Subcutaneous abdominal adipose tissue (tissue), 5 donors: ENCODE data around the gene RARRES1.
"Not testable (repeated sequence)": the region's sequence is repeated elsewhere in the genome, so short reads cannot be mapped to it uniquely, and the experiment has no call there.

Experiments used
- H3K27ac ChIP-seq: one replicate; pipeline ENCODE4 v1.7.0; 2013; ENCODE audit warnings: low read depth, mild to moderate bottlenecking, inconsistent platforms, low read length, moderate library complexity
- H3K27me3 ChIP-seq, 5 donors: one replicate each; pipeline ENCODE4 v1.7.0; 2013; ENCODE audit warnings: low read length in 5 of 5, inconsistent platforms in 1 of 5; ENCODE audit not compliant: control insufficient read depth in 5 of 5, insufficient read depth in 4 of 5
- H3K36me3 ChIP-seq, 5 donors: one replicate each; pipeline ENCODE4 v1.7.0; 2013; ENCODE audit warnings: low read length in 5 of 5; ENCODE audit not compliant: control insufficient read depth in 5 of 5, insufficient read depth in 5 of 5
- H3K4me1 ChIP-seq, 5 donors: one replicate each; pipeline ENCODE4 v1.7.0; 2013; ENCODE audit warnings: low read length in 5 of 5, mild to moderate bottlenecking in 3 of 5, moderate library complexity in 1 of 5; ENCODE audit not compliant: control insufficient read depth in 5 of 5, insufficient read depth in 5 of 5
- H3K4me3 ChIP-seq, 5 donors: one replicate each; pipeline ENCODE4 v1.7.0; 2013; ENCODE audit warnings: low read length in 5 of 5, low read depth in 1 of 5
- H3K9ac ChIP-seq, 5 donors: one replicate each; pipeline ENCODE4 v1.7.0; 2013; ENCODE audit warnings: low read length in 5 of 5, mild to moderate bottlenecking in 4 of 5, moderate library complexity in 3 of 5
- H3K9me3 ChIP-seq, 5 donors: one replicate each; pipeline ENCODE4 v1.7.0; 2013; ENCODE audit warnings: low read length in 5 of 5; ENCODE audit not compliant: control insufficient read depth in 5 of 5
- donor health status: healthy.
- donor health status: healthy.
- donor health status: healthy.
- donor health status: healthy.
- donor health status: healthy.

The RARRES1 gene

DNA sequence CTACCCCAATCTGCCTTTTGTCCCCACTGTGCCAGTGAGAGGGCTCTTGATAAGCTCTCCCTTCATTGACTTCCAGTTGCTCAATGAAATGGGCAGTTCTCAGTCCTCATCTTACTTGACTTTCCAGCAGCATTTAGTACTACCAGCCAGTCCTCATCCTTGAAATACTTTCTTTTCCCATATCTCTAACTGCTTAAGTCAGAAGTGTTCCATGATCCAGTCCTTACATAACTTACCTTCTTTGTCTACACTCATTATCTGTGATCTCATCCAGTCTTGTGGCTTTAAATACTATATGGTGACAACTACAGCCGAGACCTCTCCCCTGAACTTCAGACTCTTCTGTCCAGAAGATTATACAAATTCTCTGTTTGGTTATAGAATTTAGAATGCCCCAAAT lies 28.7 kb downstream of the RARRES1 start:
- peaks cover 7 to 25% (median 15%) of the 10 kb centered on the region in 5 donors for H3K36me3 ChIP-seq
- H3K9ac ChIP-seq: no peak overlapping the region
- no peaks in the 10 kb centered on the region for H3K27me3 ChIP-seq
- no peak overlapping the region for H3K27ac ChIP-seq
- no peak overlapping the region for H3K4me3 ChIP-seq
- peaks cover 0 to 6% (median 3%) of the 10 kb centered on the region in 5 donors for H3K4me1 ChIP-seq
- H3K9me3 ChIP-seq: no peaks in the 10 kb centered on the region

DNA sequence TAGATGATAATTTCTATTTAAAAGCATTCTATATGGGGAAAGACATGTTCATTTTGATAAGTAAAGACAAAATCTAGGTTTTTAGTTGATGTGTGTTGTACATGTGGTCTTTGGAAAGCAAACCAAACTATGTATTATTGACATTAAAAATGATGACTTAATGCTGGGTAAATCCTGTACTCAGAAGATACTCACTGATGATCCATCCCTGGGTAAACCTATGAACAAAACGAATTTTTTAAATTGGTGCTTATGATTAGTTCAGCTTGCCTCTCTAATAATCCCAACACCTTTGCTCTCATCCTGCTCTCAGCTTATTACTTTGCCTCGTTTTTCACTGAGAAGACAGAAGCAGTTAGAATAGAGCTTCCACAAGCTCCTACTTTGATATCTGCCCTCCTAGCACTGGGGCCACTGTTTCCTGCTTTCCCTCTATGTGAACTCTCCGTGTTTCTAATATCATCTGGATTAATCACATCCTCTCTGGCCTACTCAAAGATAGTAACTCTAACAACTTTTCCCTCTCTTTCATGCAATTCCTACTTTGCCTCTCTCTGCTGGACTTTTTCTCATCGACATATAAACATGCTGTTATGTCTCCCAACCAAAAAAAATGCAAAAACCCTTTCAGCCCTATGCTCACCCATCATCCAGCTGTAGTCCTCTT lies 29.3 kb downstream of the RARRES1 start:
- Histone ChIP-seq H3K9ac (no peak overlapping the region), H3K36me3 (peaks cover 4 to 24% (median 14%) of the 10 kb centered on the region in 5 donors), H3K4me3 (no peak overlapping the region), H3K27me3 (no peaks in the 10 kb centered on the region), H3K4me1 (peaks cover 0 to 6% (median 3%) of the 10 kb centered on the region in 5 donors), H3K27ac (no peak overlapping the region), H3K9me3 (no peaks in the 10 kb centered on the region)

DNA sequence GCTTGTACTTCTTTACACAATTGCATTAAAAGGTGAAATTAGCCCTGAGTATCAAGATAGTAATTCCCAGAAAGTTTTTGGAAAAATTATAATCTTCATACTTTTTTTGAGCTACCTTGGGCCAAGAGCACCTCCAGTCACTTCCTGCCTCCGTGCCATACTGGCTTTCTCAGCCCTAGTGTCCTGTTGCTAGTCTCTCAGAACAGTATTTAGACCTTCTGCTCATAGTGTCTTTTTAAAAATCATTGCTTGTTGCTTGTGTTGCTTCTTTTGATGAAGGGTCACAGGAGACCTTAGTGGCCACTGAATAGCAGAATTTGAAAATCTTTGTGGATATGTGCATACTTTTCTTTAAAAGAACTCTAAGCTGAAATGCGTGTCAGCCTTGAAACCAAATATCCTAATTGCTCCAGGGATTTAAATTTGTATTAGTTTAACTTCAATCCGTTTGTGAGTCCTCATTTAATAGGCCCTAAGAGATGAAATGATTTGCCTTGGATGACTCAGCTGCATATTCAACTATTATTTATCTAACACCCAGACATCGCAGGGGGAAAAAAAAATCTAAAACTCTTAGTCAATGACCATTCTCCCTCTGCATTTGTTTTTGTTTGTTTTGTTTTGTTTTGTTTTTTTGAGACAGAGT lies 30.7 kb downstream of the RARRES1 start:
- H3K27me3 ChIP-seq: no peaks in the 10 kb centered on the region
- no peaks in the 10 kb centered on the region for H3K9me3 ChIP-seq
- no peak overlapping the region for H3K9ac ChIP-seq
- H3K36me3 ChIP-seq: peaks cover 3 to 24% (median 12%) of the 10 kb centered on the region in 5 donors
- H3K4me3 ChIP-seq: no peak overlapping the region
- no peak overlapping the region for H3K27ac ChIP-seq
- H3K4me1 ChIP-seq: peaks cover 0 to 6% (median 3%) of the 10 kb centered on the region in 5 donors

DNA sequence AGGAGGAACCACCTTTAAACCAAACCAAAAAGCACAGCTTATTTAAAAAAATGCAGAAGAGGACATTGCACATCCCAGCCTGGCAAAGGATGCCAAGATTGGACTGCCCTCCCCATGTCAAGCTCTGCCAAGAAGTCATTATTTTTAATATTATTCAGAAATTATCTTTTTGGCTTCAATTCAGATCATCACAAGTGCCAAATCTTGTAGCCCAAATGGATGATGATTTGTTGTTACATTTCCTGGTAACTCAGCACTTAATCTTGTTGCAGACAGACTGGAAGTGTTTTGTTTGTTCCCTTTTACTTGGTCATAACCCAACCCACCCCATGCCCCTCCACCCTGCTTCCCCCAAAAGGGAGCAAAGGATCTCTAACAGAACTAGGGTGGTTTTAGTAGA lies 31.7 kb downstream of the RARRES1 start:
- H3K9ac ChIP-seq: no peak overlapping the region
- peaks cover 3 to 24% (median 12%) of the 10 kb centered on the region in 5 donors for H3K36me3 ChIP-seq
- no peak overlapping the region for H3K4me3 ChIP-seq
- no peaks in the 10 kb centered on the region for H3K27me3 ChIP-seq
- no peak overlapping the region for H3K27ac ChIP-seq
- peaks cover 0 to 6% (median 3%) of the 10 kb centered on the region in 5 donors for H3K4me1 ChIP-seq
- H3K9me3 ChIP-seq: no peaks in the 10 kb centered on the region

DNA sequence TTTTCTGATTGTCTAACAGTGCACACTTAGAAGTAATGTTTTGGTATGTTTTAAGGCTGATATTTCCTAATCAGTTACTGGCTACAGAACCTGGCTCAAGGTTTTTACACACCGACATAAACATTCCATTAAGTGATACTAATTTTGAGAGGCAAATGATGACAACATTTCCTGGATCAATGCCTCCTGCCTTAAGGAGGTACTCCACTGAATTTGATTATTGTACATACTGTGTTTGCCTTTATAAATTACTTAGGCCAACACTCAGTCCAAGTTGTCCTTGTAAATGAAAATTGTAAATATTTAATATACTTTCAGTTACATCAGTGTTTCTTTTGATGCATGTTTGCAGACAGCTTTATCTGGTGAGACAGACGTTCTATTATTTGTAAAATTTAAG lies 35.6 kb downstream of the RARRES1 start:
- H3K9me3 ChIP-seq: no peaks in the 10 kb centered on the region
- peaks cover 0 to 6% (median 3%) of the 10 kb centered on the region in 5 donors for H3K4me1 ChIP-seq
- no peak overlapping the region for H3K27ac ChIP-seq
- no peak overlapping the region for H3K9ac ChIP-seq
- H3K36me3 ChIP-seq: peaks cover 3 to 29% (median 23%) of the 10 kb centered on the region in 5 donors
- no peaks in the 10 kb centered on the region for H3K27me3 ChIP-seq
- H3K4me3 ChIP-seq: no peak overlapping the region

DNA sequence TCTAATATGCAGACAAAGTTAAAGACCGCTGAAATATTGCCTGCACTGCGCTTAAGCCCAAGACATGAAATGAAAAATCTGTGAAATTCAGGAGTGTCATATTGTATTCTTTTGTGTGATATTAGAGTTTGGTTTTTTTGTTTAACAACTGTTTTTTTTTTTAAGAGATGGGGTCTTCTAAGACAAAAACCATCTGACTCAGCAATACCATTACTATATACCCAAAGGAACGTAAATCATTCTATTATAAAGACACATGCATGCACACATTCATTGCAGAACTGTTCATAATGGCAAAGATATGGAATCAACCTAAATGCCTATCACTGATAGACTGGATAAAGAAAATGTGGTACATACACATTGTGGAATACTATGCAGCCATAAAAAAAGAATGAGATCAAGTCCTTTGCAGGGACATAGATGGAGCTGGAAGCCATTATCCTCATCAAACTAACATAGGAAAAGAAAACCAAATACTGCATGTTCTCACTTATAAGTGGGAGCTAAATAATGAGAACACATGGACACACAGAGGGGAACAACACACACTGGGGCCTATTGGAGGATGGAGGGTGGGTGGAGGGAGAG lies 38.3 kb downstream of the RARRES1 start:
- H3K4me3 ChIP-seq, H3K27me3 ChIP-seq, H3K9ac ChIP-seq, H3K9me3 ChIP-seq, H3K27ac ChIP-seq, H3K4me1 ChIP-seq: not testable (repeated sequence)
- H3K36me3 ChIP-seq: peaks cover 8 to 40% (median 34%) of the 10 kb centered on the region in 5 donors

DNA sequence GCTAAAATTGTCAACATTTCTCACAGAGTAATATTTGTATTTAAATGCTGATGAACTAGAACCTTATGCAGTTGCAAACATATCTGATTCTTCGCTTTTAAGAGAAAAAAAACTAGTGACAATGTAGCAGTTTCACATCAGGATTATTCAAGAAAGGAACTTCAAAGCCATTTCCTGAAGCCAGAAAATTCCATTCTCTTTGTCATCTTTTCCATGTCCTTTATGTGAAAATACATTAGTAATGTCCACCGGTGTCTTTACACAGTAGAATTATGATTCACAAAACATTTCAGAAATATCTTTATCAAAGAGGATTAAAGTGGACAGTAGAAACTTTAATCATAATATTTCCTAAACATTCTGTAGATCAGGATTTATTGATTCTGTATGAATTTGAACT lies 47.1 kb downstream of the RARRES1 start:
- Histone ChIP-seq H3K27ac (no peak overlapping the region), H3K9ac (no peak overlapping the region), H3K36me3 (peaks cover 10 to 34% (median 20%) of the 10 kb centered on the region in 5 donors), H3K4me3 (no peak overlapping the region), H3K4me1 (no peaks in the 10 kb centered on the region), H3K9me3 (no peaks in the 10 kb centered on the region), H3K27me3 (no peaks in the 10 kb centered on the region)

DNA sequence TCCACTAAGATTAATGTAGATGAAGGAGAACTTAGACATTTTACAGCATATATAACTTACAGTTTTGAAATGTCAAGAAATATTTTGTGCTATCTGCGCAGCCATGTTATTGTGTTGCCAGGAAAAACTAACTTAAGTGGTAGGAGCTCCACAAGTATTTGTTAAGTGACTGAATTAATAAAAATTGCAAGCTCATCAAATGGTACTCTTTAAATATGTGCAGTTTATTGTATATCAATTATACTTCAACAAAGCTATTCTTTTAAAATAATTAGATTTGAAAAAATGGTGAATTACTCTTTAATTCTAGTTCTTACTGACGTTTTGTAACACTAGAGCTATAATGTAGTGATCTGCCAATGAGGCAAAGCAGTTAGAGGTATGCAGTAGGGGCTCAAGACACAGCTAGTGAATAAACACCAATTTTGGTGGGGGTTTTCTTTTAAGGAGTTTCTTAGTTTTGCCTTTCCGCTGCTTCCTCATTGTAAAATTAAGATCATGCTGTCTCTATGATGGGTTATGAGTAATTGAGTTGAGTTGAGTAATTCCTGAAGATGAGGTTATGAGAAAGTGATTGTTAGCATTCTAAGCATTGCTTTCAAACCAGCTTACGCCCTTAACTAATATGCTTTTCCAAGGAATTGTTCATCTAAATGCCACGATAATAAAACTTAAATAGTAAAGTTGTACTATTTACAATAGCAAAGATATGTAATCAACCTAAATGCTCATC lies 48.9 kb downstream of the RARRES1 start:
- Histone ChIP-seq H3K4me1 (no peaks in the 10 kb centered on the region), H3K9ac (no peak overlapping the region), H3K36me3 (peaks cover 13 to 39% (median 19%) of the 10 kb centered on the region in 5 donors), H3K9me3 (no peaks in the 10 kb centered on the region), H3K4me3 (no peak overlapping the region), H3K27ac (no peak overlapping the region), H3K27me3 (no peaks in the 10 kb centered on the region)

DNA sequence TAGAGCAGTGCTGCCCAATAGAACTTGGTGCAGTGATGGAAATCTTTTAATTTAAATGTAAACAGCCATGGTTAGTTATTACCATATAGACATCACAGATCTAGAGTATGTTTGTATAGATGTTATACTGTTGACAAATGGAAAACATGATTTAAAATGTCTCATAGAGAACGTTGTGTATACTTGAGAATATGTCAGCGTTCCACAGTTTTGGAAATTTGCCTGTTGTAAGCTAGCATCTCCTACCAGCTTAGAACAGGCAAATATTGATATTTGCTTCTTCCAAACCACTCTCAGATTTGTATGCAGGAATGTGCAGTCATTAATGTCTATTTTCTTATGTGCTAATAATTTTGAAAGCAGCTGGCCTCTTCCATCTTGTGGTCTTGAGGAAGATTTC lies 51.4 kb downstream of the RARRES1 start:
- Histone ChIP-seq H3K27ac (no peak overlapping the region), H3K9ac (no peak overlapping the region), H3K4me1 (no peaks in the 10 kb centered on the region), H3K4me3 (no peak overlapping the region), H3K27me3 (no peaks in the 10 kb centered on the region), H3K9me3 (no peaks in the 10 kb centered on the region), H3K36me3 (peaks cover 17 to 40% (median 29%) of the 10 kb centered on the region in 5 donors)
